Fibroblast of lung (primary cell): ENCODE measurements around the gene ZNF691. TPM values are rescaled to one million over a fixed set of nuclear protein-coding genes. Genes with fewer than 3 reads are reported as not detected.
A peak's percentile ranks its signal among the peaks of the same experiment; 100 is the strongest.

ENCODE experiments used
- DNase-seq, 2 donors: peaks; one replicate each; pipeline versions ENCODE4 v3.0.0 to v3.0.0-alpha.2; 2010; ENCODE audit warnings: low read depth in 2 of 2
- H2AFZ ChIP-seq: 2 replicates; pipeline ENCODE4 v1.5.1; 2012; ENCODE audit warnings: low read length, control low read depth, inconsistent platforms
- H3K27ac ChIP-seq: 2 replicates; pipeline ENCODE4 v1.5.1; 2011; ENCODE audit warnings: low read length, control low read depth; ENCODE audit not compliant: insufficient read depth
- H3K27me3 ChIP-seq: 2 replicates; pipeline ENCODE4 v1.5.1; 2011; ENCODE audit warnings: mild to moderate bottlenecking, low read length; ENCODE audit not compliant: control insufficient read depth, insufficient read depth
- H3K36me3 ChIP-seq: 2 replicates; pipeline ENCODE4 v1.5.1; 2011; ENCODE audit warnings: low read length; ENCODE audit not compliant: control insufficient read depth, insufficient read depth
- H3K4me1 ChIP-seq: 2 replicates; pipeline ENCODE4 v1.5.1; 2011; ENCODE audit warnings: low read length; ENCODE audit not compliant: control insufficient read depth, insufficient read depth; ENCODE audit errors: extremely low read depth
- H3K4me2 ChIP-seq: 2 replicates; pipeline ENCODE4 v1.5.1; 2011; ENCODE audit warnings: low read length, control low read depth; ENCODE audit not compliant: insufficient read depth; ENCODE audit errors: extremely low read depth
- H3K4me3 ChIP-seq, 4 experiments: fragments of 200-600 bp in 1 of 4; sonication (generic) in 1 of 4; replicated peaks in 1 of 4; 2 replicates each; pipeline ENCODE4 v1.5.1; 2011 to 2016; ENCODE audit warnings: low read length in 4 of 4, low read depth in 3 of 4, mild to moderate bottlenecking in 3 of 4, control low read depth in 2 of 4, inconsistent platforms in 1 of 4, mixed read lengths in 1 of 4; ENCODE audit not compliant: insufficient read depth in 1 of 4; ENCODE audit errors: control extremely low read depth in 1 of 4
- H3K79me2 ChIP-seq: 2 replicates; pipeline ENCODE4 v1.5.1; 2012; ENCODE audit warnings: mild to moderate bottlenecking, low read length, inconsistent platforms; ENCODE audit not compliant: control insufficient read depth, insufficient read depth
- H3K9ac ChIP-seq: 2 replicates; pipeline ENCODE4 v1.5.1; 2011; ENCODE audit warnings: mild to moderate bottlenecking, low read length, control low read depth; ENCODE audit not compliant: insufficient read depth
- H3K9me3 ChIP-seq: 2 replicates; pipeline ENCODE4 v1.5.1; 2012; ENCODE audit warnings: low read depth, low read length; ENCODE audit not compliant: control insufficient read depth, insufficient read depth
- H4K20me1 ChIP-seq: 2 replicates; pipeline ENCODE4 v1.5.1; 2011; ENCODE audit warnings: low read length; ENCODE audit not compliant: control insufficient read depth, insufficient read depth; ENCODE audit errors: extremely low read depth
- CTCF ChIP-seq, 2 donors: IDR thresholded peaks in 1 of 2; conservative IDR thresholded peaks in 1 of 2; 1 replicate in 1 of 2; 2 replicates in 1 of 2; pipeline ENCODE4 v1.5.1; 2011 to 2012; ENCODE audit warnings: low read length in 2 of 2, control low read depth in 1 of 2, inconsistent platforms in 1 of 2, low read depth in 1 of 2, mild to moderate bottlenecking in 1 of 2
- EZH2 ChIP-seq: IDR thresholded peaks from 2 replicates; pipeline ENCODE4 v1.5.1; 2012; ENCODE audit warnings: low read length, control low read depth, mild to moderate bottlenecking; ENCODE audit errors: missing control alignments
- polyA plus RNA-seq, 2 donors: library from polyadenylated mRNA; depleted of rRNA in 1 of 2; stranded (reverse) in 1 of 2; unstranded in 1 of 2; fragments of >200 nt; gene quantifications; 2 replicates each; pipeline ENCODE4 v1.2.1, GENCODE V29; 2011 to 2012; ENCODE audit warnings: missing spikeins in 1 of 2
- total RNA-seq: library from RNA; depleted of rRNA; stranded (reverse); fragments of >200 nt; gene quantifications from 2 replicates; pipeline ENCODE4 v1.2.1, GENCODE V29; 2014

The ZNF691 gene
- total and polyA plus RNA-seq, 2 donors (not counting 1 experiment from before 2014, with no cell fraction given): 5.8 to 11.1 TPM

- H3K9me3 ChIP-seq: no peaks in the 10 kb centered on the region
- H3K4me3 ChIP-seq: no peak overlapping the region
- H3K27me3 ChIP-seq: no peaks in the 10 kb centered on the region
- H3K36me3 ChIP-seq: no peaks in the 10 kb centered on the region
- DNase-seq: peak; percentile 10 to 17
- no peak overlapping the region for H3K9ac ChIP-seq
- TF ChIP-seq CTCF (conservative IDR thresholded peaks at IDR 0.05 in 1 of 2, IDR thresholded peaks at IDR 0.05 in 1 of 2; ENCODE audit: low read depth in 1 of 2, low read length in 2 of 2): no peak
- H3K4me2 ChIP-seq: no peak overlapping the region
- no peaks in the 10 kb centered on the region for H4K20me1 ChIP-seq
- H2AFZ ChIP-seq: no peak overlapping the region
- no peak overlapping the region for H3K27ac ChIP-seq
- H3K4me1 ChIP-seq: no peaks in the 10 kb centered on the region
- no peaks in the 10 kb centered on the region for H3K79me2 ChIP-seq
Observed at GRCh38 chr1:42801832-42802473, 44.5 kb upstream of the ZNF691 start.

- H3K4me2 ChIP-seq: no peak overlapping the region
- no peaks in the 10 kb centered on the region for H4K20me1 ChIP-seq
- H3K9me3 ChIP-seq: no peaks in the 10 kb centered on the region
Observed at GRCh38 chr1:42806171-42806570, 40.2 kb upstream of the ZNF691 start.

GRCh38 chr1:42806593-42806992 is 39.8 kb upstream of the ZNF691 start:
- Histone ChIP-seq H3K36me3 (no peaks in the 10 kb centered on the region), H3K27ac (no peak overlapping the region), H3K4me2 (no peak overlapping the region), H3K79me2 (no peaks in the 10 kb centered on the region), H4K20me1 (no peaks in the 10 kb centered on the region), H2AFZ (no peak overlapping the region), H3K4me3 (no peak overlapping the region), H3K27me3 (no peaks in the 10 kb centered on the region), H3K9ac (no peak overlapping the region), H3K9me3 (no peaks in the 10 kb centered on the region), H3K4me1 (no peaks in the 10 kb centered on the region)
- TF ChIP-seq CTCF (conservative IDR thresholded peaks at IDR 0.05 in 1 of 2, IDR thresholded peaks at IDR 0.05 in 1 of 2; ENCODE audit: low read depth in 1 of 2, low read length in 2 of 2) (no peak), EZH2 (no peak)
- DNase-seq: no peak

More at GRCh38 chr1:42806171-42806570, 40.2 kb upstream of the ZNF691 start:
- TF ChIP-seq EZH2: no peak
- TF ChIP-seq CTCF (conservative IDR thresholded peaks at IDR 0.05 in 1 of 2, IDR thresholded peaks at IDR 0.05 in 1 of 2; ENCODE audit: low read depth in 1 of 2, low read length in 2 of 2): no peak
- H3K4me3 ChIP-seq: no peak overlapping the region
- no peaks in the 10 kb centered on the region for H3K36me3 ChIP-seq
- no peaks in the 10 kb centered on the region for H3K27me3 ChIP-seq
- peak in 1 of 2 donors; percentile 16 for DNase-seq
- H3K79me2 ChIP-seq: no peaks in the 10 kb centered on the region
- H3K4me1 ChIP-seq: no peaks in the 10 kb centered on the region
- H3K27ac ChIP-seq: no peak overlapping the region
- no peak overlapping the region for H3K9ac ChIP-seq
- H2AFZ ChIP-seq: no peak overlapping the region
